GM21723 (cell line): ENCODE results near the gene SYNJ2.
A peak's percentile ranks its signal among the peaks of the same experiment; 100 is the strongest.

Experiments
- ATAC-seq: cut with Tn5 transposase; IDR thresholded peaks from one replicate; pipeline ENCODE4 v1.9.1; 2021; ENCODE audit warnings: mild to moderate bottlenecking, moderate library complexity; ENCODE audit not compliant: unreplicated experiment

SYNJ2 gene

GRCh38 chr6:158024566-158025297 lies 43.1 kb downstream of the SYNJ2 start:
- no peak for ATAC-seq

- ATAC-seq = peak; percentile 90
Measured at GRCh38 chr6:158026054-158026900, 44.6 kb downstream of the SYNJ2 start.

DNA sequence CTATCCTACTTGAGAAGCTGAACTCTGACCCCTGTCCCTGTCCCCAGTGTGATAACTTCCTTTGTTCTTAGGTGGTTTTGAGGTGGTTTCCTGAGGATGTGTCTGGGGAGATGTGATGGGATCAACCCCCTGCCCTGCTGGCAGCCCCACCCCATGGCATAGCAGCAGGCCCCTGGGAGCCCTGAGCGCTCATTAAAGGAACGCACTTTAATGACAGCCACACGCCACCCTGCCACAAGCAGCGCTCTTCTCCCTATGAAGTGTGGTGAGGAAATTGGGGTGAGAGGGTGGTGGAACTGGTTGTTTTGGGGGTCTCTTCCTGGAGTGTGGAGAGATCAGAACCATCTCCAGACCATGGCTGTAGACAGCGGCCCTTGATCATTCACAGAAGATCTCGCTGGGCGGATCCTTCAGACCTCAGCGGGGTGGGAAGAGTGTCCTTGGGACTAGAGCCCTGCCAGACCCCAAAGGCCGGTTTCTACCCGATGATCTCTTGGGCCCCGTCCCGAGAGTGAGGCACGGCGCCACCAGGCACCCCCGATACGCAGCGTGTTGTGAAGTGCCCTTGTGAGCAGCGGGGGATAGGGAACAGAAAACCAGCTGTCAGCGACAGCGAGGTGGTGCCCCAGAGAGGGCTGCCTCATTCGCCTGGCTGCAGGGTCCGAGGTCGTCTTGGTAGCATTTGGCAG lies 45.4 kb downstream of the SYNJ2 start:
- ATAC-seq = no peak

GRCh38 chr6:158027590-158028285 lies 46.1 kb downstream of the SYNJ2 start:
- ATAC-seq = no peak

GRCh38 chr6:158028421-158028820 lies 46.8 kb downstream of the SYNJ2 start:
- no peak for ATAC-seq

DNA sequence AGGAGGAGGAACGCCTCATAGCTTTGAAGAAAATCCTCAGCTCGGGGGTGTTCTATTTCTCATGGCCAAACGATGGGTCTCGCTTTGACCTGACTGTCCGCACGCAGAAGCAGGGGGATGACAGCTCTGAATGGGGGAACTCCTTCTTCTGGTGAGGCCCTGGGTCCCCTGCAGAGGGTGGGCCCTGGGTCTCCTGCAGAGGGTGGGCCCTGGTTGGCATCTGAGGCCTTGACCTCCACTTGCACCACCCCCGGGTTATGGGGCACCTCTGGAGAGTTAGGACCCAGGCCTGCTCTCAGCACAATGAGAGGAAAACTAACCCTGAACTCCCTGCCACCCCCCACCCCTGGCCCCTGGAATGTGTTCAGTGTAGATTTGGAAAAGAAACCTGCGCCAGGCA lies 47.2 kb downstream of the SYNJ2 start:
- ATAC-seq = no peak

GRCh38 chr6:158029668-158030230 lies 48.1 kb downstream of the SYNJ2 start:
- no peak for ATAC-seq

- ATAC-seq = no peak
Measured at GRCh38 chr6:158030380-158031300, 49.0 kb downstream of the SYNJ2 start.

DNA sequence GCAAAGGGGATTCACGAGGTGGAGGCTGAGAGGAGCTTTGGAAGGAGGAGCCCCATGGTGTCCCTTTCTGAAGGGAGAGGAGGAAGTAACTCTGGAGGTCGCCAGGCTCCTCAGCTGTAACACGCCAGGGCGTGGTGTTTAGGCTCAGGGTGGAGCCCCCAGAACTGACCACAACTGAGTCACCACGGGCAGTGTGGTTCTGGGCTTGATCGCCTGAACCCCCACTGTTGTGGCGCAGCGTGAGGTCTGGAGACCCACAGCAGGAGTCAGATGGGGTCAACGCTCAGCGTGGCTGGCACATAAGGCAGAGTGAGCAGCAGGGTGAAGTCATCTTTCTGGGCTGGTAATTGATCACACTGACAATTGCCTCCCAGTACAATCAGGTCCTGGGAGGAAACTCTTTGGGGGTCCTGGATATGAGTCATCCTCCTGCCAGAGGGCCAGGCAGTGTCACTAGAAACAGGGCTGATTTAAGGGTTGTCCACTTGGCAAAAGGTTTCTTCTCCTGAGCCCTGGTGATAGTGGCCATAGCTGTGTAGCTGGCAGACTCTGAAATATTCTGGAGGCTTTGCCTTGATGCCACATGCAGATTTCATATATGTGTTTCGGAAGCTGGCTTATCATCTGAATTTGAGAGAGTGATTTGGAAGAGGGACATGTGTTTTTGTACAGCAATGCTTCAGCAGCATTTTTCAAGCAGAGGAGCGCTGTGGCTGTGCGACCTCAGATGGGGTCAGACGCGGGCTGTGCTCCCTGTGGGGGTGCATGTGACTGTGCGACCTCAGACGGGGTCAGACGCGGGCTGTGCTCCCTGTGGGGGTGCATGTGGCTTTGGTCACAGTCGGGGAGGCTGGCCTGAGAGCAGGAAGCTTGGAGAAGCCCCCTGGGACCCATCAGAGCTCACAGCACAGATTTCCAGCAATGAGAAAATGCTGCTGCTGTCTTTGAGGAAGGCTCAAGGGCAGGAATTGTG lies 50.0 kb downstream of the SYNJ2 start:
- no peak for ATAC-seq

DNA sequence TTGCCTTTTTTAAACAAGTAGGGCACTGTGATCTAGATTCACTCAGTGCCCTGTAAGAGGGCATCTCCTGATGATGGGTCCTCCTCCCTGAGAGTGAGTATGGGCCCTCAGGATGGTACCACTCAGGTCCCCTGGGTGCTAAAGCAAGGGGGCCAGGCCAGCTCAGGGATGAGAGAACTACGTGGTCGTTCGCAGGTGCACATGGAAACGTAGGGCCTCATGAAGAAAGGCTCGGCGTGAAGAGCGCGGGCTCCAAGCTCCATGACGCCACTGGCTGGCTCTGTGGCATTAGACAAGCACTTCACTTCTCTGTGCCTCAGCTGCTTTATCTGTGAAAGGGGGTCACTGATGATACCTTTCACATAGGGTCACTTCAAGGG lies 50.7 kb downstream of the SYNJ2 start:
- ATAC-seq = no peak

- ATAC-seq = no peak
Measured at GRCh38 chr6:158033077-158033750, 51.6 kb downstream of the SYNJ2 start.

DNA sequence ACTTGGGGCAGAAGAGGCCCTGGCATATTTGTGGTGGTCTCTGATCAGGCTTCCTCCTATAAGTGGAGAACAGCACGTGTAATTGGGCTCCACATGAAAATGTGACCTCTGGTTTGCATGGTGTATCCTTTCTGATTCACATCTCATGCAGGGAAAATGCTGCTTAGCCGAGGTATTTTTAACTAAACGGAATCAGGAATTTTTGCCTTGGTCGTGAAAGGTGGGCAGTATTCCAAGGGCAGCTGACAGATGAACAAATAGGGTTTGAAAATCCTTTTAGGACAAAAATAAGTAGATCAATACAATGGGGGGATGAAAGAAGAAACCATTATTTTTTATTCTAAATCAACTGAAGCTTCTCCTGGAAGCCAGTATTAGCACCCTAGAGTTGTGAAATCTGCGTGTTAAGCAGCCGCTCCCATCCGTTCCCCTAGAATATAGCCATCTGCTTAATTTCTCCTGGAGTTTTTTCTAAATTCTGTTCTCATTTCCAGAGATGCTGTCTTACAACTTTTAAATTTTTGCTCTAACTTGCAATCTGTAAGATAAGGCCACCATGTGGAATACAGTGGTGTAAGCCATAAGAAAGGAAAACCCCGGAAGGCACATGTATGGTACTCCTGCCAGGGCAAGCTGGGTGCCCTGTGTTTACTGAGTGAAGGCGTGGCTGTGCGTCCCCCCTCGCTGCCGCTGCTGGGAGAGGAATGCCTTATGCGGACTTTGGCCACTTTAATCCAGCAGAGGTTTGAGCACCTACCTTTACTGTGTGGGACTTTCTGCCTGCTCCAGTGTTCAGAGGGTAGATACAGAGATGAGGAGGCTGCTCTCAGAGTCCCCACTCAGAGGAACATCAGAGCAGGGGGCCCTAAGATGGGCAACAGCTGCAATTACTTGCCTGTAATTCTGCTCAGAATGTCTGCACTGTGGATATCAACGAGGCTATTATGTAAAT lies 52.4 kb downstream of the SYNJ2 start:
- ATAC-seq = no peak

GRCh38 chr6:158036261-158036660 lies 54.6 kb downstream of the SYNJ2 start:
- no peak for ATAC-seq

- no peak for ATAC-seq
Measured at GRCh38 chr6:158037021-158037420, 55.4 kb downstream of the SYNJ2 start.

DNA sequence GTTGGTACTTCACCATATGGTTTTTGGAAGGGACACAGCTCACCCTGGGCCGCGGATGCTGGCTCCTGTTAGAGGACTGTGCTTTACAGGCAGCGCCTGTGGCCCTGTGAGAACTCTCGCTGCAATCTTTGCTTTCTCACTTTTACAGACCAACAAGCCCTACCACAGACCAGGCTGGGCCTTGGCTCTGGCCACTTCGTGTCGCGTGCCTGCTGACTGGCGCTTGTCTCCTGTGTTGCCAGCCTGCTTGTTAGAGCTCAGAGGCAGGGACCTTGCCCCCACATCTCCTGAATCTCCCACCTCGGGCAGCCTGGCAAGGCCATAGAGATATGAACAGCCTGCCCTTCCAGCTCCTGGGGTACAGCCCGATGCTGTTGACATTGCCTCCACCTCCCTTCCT lies 56.1 kb downstream of the SYNJ2 start:
- ATAC-seq = no peak

DNA sequence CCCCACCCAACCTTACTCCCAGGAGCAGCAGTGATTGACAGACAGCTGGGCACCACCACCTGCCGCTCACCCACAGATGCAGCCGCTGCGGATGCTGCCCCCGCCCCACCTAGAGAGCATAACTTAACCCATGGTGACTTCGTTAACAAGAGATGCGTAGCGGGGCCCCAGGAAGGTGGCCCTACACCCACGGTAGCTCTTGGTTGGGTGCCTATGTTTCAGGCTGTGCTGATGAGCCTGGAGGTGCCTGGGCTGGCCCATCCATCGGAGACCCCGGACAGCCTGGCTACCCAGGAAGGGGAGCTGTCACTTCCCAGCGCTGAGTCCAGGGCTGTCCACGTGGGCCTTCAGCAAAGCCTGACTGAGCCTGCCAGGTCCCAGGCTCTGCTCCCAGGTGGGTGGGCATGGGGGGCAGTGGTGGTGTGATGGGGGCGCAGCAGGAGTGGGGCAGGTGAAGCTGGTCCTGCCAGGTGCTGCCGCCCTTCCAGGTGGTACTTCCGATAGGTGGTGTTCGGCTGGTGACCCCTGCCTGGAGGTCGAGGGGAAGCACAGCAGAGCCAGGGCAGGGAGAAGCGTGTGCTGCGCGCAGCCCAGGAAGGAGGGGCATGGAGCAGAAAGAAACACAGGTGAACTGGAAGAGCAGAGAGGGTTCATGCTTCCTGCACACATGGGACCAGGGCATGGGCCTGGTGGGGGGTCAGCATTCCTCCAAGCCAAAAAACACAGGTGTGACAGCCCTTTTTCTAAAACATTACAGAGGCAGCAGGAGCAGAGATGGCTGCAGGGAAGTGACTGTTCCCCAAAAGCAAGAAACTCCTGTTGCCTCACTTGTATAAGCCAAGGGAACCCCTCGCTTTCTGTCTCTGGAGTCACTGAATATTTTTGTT lies 56.9 kb downstream of the SYNJ2 start:
- ATAC-seq = no peak
